Raji (cell line): Measurements from ENCODE around the gene CCDC127.

Source experiments
- POLR2A ChIP-seq: IDR thresholded peaks from 2 replicates; pipeline ENCODE4 v1.6.1; 2011; ENCODE audit warnings: low read depth, low read length, control low read depth; ENCODE audit not compliant: insufficient read depth

The CCDC127 gene

GRCh38 chr5:187617-188451 is 30.1 kb downstream of the CCDC127 start:
- TF ChIP-seq POLR2A: no peak

DNA sequence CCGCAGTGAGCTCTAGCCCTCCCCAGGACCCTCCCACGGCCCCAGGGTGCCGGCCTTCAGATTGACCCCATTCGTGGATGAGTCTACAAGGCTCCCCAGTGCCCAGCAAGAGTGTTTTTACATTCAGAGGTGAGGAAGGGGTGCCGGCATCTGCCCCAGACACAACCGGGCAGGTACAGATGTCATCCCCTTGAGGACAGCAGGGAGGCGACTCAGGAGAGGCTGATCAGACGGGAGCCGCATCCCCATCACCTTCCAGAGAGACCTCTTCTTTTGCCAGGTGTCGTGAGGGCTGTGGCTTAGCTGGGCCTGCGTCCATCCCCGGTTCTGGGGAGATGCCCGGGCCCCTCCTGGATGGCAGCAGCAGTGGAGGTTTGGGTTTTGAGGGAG is 30.9 kb downstream of the CCDC127 start:
- no peak for TF ChIP-seq POLR2A

DNA sequence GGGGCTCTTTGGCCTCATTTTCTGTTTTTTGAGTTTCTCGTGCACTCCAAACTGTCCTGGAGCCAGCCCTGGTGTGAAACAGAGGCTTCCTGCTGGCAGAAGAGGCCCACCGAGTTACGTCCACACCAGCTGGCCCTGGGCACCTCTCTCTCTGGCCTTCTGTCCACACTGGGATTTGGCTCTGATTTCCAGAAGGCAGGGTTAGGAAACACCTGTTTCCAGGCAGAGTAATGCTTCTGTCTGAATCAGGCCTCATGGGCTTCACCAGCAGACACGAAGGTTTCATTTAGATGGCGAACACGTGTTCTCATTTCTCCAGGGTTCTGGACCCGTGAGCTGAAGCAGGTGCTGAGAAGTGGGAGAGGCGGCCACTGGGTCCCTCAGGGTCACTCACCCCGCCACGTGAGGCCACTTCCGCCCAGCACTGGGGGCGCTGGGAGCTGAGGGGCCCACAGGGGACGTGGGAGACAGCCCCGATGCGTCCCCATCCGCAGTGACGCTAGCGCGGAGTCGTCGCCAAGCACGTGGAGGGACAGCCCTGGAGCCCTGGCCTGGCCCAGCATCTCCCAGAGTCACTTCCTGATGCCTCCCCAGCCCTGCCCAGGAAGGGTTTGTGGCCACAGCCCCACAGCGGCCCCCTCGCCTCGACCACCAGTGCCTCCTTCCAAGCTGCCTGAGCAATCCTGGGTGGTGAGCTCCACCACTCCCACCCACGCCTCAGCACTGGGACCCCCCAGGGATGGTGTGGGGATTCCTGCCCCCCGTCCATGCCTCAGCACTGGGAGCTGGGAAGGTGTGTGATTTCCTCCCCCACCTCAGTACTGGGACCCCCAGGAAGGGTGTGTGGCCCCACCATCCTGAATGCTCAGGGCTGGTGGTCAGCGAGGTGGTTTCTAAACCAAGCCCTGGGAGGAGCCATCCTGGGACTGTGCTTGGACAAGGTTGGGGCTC is 31.6 kb downstream of the CCDC127 start:
- no peak for TF ChIP-seq POLR2A

DNA sequence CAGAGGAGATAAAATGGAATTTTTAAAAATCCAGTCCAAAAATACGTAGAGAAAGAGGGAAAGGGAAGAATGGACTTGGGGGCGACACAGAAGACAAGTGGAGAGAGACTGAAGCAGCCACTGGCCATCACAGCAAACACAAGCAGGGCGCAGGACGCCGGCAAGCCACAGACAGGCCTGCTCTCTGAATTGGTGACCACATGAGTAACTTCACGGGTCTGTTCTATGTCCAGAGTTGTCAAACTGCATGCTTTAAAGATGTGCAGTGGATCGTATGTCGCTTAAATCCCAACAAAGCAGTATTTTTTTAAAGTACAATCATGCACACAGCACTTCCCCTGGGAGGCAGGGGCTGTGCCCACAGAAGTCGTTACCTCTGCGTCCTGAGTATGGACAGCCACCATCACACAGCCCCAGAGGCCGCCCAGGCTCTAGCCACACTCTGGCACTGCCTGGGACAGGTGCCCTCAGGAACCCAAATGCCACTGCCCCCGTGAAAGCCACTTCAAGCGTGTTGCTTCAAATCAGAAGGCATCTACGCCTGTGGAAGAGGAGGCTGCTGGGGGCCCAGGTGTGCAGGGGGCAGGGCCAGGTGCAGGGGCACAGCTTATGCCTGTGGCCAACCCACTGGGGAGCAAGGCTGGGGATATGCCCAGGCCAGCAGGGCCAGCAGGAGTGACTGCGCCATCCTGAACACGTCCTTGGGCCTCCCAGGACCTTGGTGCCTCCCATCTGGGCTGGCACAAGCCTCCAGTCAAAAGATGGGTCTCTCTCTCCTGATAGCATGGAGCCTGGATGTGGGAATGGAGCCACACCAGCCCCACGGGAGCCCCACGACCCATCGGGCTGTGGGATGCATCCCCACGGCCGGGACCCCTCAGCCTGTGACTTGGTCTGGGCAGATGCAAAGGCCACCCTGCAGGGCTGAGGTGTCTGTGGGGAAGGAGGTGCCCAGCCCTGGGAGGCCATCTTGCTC is 32.6 kb downstream of the CCDC127 start:
- TF ChIP-seq POLR2A: no peak

GRCh38 chr5:184471-184870 is 33.5 kb downstream of the CCDC127 start:
- no peak for TF ChIP-seq POLR2A

- TF ChIP-seq POLR2A: no peak
Measured at GRCh38 chr5:182126-182525, 35.8 kb downstream of the CCDC127 start.

DNA sequence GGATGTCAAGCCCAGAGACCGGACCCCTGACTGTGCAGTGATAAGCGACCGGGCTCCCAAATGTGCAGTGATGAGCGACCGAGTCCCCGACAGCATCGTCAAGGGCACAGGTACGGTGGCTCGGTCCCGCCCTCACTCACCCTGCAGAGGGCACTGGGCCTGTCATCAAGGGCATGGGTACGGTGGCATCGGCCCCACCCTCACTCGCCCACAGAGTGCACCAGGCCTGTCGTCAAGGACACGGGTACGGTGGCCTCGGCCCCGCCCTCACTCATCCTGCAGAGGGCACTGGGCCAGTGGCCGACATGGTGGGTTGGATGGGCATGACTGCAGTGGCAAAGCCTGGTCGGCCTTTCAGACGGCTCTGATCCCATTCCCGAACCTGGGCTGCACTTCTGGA is 36.4 kb downstream of the CCDC127 start:
- TF ChIP-seq POLR2A: no peak

DNA sequence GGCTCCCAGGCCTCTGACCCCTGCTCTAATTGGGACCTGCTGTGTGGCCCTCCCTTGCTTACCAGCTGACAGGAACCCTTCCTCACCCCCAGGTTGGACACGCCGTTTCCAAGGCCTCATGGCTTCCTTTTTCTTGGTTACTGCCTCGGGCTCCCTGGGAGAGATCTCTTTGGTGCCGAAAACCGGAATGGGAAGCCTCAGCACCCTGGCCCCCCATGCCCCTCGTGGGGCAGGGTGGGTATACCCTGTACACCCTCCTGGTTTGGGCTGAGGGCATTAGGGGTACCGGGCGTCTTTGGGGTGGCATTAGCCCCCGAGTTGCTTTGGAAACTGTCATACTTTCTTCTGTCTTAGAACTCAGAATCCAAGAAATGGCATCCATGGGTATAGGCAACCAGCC is 36.8 kb downstream of the CCDC127 start:
- no peak for TF ChIP-seq POLR2A

- no peak for TF ChIP-seq POLR2A
Measured at GRCh38 chr5:180286-180918, 37.6 kb downstream of the CCDC127 start.

DNA sequence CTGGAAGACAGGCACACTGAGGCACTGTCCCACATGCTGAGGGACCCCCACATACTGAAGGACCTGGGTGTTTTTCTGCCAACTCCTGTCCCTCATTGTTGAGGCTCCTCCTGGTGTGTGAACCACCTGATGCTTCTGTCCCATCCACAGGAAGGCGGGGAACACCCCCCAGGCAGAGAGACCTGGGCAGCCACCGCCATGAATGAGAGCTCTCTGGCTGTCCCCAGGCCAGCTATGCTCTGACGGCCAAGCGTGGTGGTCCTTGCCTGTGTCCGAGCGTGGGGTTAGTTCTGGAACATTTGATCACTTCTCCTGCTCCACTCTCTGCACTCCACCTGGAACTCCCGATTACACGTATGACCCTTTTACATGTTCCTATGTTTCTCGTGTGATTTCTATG is 38.6 kb downstream of the CCDC127 start:
- TF ChIP-seq POLR2A: no peak

DNA sequence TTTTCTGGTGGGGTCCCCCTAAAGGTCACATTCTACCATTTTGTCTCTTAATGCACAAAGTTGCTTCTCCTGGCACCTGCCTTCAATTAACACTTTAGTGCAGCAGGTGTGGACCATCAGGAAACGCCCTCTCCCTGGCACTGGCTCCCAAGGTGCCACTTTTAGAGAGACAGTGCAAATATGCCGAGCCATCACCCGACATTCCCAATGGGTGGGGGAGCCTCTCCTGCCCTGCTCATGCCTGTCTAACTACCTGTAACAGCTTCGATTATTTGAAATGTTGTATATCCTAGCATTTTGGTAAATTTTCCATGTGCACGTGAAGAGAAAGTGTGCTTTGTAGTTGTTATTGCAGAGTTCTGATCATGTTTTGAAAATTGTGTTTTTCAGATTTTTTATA is 39.8 kb downstream of the CCDC127 start:
- TF ChIP-seq POLR2A: no peak

DNA sequence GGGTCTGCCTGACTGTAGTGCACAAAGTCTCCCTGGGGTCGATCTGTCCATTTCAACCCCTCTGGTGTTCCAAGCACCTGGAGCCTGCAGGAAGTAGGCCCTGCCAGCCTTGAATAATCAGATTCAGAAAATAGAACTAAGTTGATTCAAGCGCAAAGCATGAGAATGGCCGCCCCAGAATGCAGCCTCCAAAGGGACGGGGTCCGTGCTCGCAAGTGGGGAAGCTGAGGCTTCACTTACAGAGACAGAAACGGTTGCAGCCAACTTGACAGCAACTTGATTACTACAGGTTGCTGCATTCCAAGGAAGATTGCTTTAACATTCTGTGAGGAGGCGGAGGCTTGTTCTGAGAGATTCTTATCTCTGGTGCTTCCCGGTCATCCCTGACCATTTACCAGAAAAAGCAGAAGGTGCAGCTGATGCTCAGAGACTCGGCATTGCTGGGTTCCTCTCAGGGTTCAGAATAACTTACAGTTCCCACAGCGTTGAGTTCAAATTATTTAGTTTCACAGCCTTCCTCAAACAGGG is 41.6 kb downstream of the CCDC127 start:
- no peak for TF ChIP-seq POLR2A

DNA sequence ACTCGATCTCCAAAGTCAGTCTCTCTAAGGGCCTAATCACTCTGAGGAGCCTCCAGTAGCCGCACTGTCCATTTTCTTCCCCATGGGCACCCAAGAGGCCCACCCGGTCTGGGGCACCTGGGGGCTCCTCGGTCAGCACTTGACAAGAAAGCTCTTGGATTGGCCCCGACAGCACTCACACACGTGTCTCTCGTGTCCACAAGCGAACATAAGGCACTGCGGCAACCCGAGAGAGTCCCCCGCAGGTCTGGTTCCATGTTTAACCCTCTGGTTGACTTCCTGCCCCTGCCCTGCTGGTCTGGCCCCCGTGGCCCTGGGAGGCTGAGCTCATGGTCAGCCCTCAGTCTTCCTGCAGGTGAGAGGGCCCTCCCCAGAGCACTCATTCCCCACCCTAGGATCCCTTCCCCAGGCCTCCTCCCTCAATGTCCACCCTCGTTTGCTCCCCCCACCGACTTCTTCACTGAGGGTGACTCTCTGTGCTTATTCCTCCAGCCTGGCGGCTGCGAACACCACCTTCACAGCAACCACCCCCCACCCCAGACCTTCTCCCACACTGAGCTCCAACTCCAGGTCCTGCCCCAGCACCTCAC is 43.0 kb downstream of the CCDC127 start:
- TF ChIP-seq POLR2A: no peak

GRCh38 chr5:174291-174600 is 43.7 kb downstream of the CCDC127 start:
- TF ChIP-seq POLR2A: no peak
